PC-9 (cell line): ENCODE data around the gene ENPP7. TPM values are rescaled to one million over a fixed set of nuclear protein-coding genes. Genes with fewer than 3 reads are reported as not detected.

Source experiments
- BruUV-seq: library from RNA; stranded (reverse); fragments of 400-500 nt; replicated peaks from 2 replicates; lab custom pipeline; 2021; lab: Mats Ljungman, UMichigan
- CTCF ChIA-PET: fragments of 300-600 bp; sonication (Branson Sonifier 250); formaldehyde crosslinking; loops from one replicate; lab custom pipeline; 2022; ENCODE audit warnings: antibody characterized with exemption; lab: Charles Lee
- POLR2A ChIA-PET: fragments of 300-600 bp; sonication (Branson Sonifier 250); formaldehyde crosslinking; loops from one replicate; lab custom pipeline; 2022; ENCODE audit warnings: antibody characterized with exemption; ENCODE audit not compliant: unreplicated experiment; lab: Charles Lee
- DNase-seq, 2 experiments: peaks; one replicate each; pipeline versions ENCODE4 v3.0.0 to v3.0.0-alpha.2; 2015 to 2022; ENCODE audit warnings: mixed read lengths in 1 of 2
- H2AFZ ChIP-seq: fragments of 200-600 bp; sonication (generic); 2 replicates; pipeline ENCODE4 v1.8.1; 2017; ENCODE audit warnings: antibody characterized with exemption
- H3F3A ChIP-seq: fragments of 200-600 bp; sonication (generic); 2 replicates; pipeline ENCODE4 v1.8.1; 2017; ENCODE audit warnings: antibody characterized with exemption, mild to moderate bottlenecking, low read depth; ENCODE audit not compliant: insufficient read depth
- H3K27ac ChIP-seq: fragments of 200-600 bp; sonication (generic); 2 replicates; pipeline ENCODE4 v1.6.1; 2016; ENCODE audit warnings: mixed run types
- H3K27me3 ChIP-seq: fragments of 200-600 bp; sonication (generic); 2 replicates; pipeline ENCODE4 v1.6.1; 2016; ENCODE audit warnings: low read depth, mixed run types; ENCODE audit not compliant: insufficient read depth
- H3K36me3 ChIP-seq: fragments of 200-600 bp; sonication (generic); 2 replicates; pipeline ENCODE4 v1.6.1; 2016; ENCODE audit warnings: low read depth, mixed run types
- H3K4me1 ChIP-seq: fragments of 200-600 bp; sonication (generic); replicated peaks from 2 replicates; pipeline ENCODE4 v1.6.1; 2016; ENCODE audit warnings: mixed run types; ENCODE audit not compliant: insufficient read depth
- H3K4me2 ChIP-seq: fragments of 200-600 bp; sonication (generic); 2 replicates; pipeline ENCODE4 v1.6.1; 2017; ENCODE audit warnings: mixed run types
- H3K4me3 ChIP-seq: fragments of 200-600 bp; sonication (generic); 2 replicates; pipeline ENCODE4 v1.6.1; 2016; ENCODE audit warnings: mixed run types
- H3K79me2 ChIP-seq: fragments of 200-600 bp; sonication (generic); 2 replicates; pipeline ENCODE4 v1.6.1; 2017; ENCODE audit warnings: low read depth, mixed run types
- H3K9me2 ChIP-seq: fragments of 200-600 bp; sonication (generic); 2 replicates; pipeline ENCODE4 v1.8.1; 2017; ENCODE audit warnings: mild to moderate bottlenecking; ENCODE audit not compliant: insufficient read depth
- H3K9me3 ChIP-seq: fragments of 200-600 bp; sonication (generic); 2 replicates; pipeline ENCODE4 v1.8.1; 2016; ENCODE audit warnings: low read depth; ENCODE audit not compliant: insufficient read depth
- H4K20me1 ChIP-seq: fragments of 200-600 bp; sonication (generic); 2 replicates; pipeline ENCODE4 v1.8.1; 2017; ENCODE audit not compliant: insufficient read depth
- CTCF ChIP-seq: fragments of 200-600 bp; sonication (generic); conservative IDR thresholded peaks from 2 replicates; pipeline ENCODE4 v1.6.1; 2017; ENCODE audit warnings: mixed run types, antibody characterized with exemption, mild to moderate bottlenecking, moderate library complexity
- EZH2 ChIP-seq: fragments of 200-600 bp; sonication (generic); IDR thresholded peaks from 2 replicates; pipeline ENCODE4 v1.8.0; 2017; ENCODE audit warnings: antibody characterized with exemption, low read depth
- intact Hi-C: fragments of 100-400 bp; cut with micrococcal nuclease; formaldehyde crosslinking; loops from one replicate; pipeline ENCODE4 v1.10.0; 2022; ENCODE audit not compliant: unreplicated experiment
- microRNA-seq: library from miRNA; unstranded; fragments of <30 nt; microRNA quantifications from one replicate; pipeline ENCODE4 v1.2.0, GENCODE V29; 2021; ENCODE audit warnings: borderline number of aligned reads, borderline replicate concordance
- total RNA-seq: library from RNA; stranded (reverse); gene quantifications from 2 replicates; pipeline ENCODE4 v1.2.3, GENCODE V29; 2021

Gene ENPP7
- total RNA-seq, 1 experiment from 2014 or later: not detected

GRCh38 chr17:79790805-79791734, 60.3 kb downstream of the ENPP7 start:
- no peak for DNase-seq
- Histone ChIP-seq H3K4me2 (no peak overlapping the region), H4K20me1 (no peaks in the 10 kb centered on the region), H2AFZ (no peak overlapping the region), H3K27me3 (no peaks in the 10 kb centered on the region), H3K9me3 (no peaks in the 10 kb centered on the region), H3K4me3 (no peak overlapping the region), H3F3A (peaks cover 7% of the 10 kb centered on the region; the same call in 1 of the 2 replicates), H3K9me2 (no peaks in the 10 kb centered on the region), H3K79me2 (peaks cover 4% of the 10 kb centered on the region; the same call in 1 of the 2 replicates), H3K36me3 (no peaks in the 10 kb centered on the region), H3K27ac (no peak overlapping the region), H3K4me1 (peaks cover 4% of the 10 kb centered on the region; the same call in 1 of the 2 replicates)
- ChIA-PET POLR2A (no interaction called here), CTCF (interaction anchor here (0.7 kb wide), 1 partner anchor 199 kb away, joined by 4 read pairs; no protein-coding TSS in a partner anchor)
- TF ChIP-seq EZH2: no peak
- no peak for TF ChIP-seq CTCF
- intact Hi-C loops: no loop called here
- no TSS peak for BruUV-seq

GRCh38 chr17:79791735-79792161, 61.0 kb downstream of the ENPP7 start:
- Histone ChIP-seq H3F3A (peaks cover 7% of the 10 kb centered on the region; the same call in 1 of the 2 replicates), H3K4me1 (peaks cover 6% of the 10 kb centered on the region; the same call in 1 of the 2 replicates), H3K36me3 (no peaks in the 10 kb centered on the region), H3K9me2 (no peaks in the 10 kb centered on the region), H3K4me3 (no peak overlapping the region), H3K4me2 (no peak overlapping the region), H3K9me3 (no peaks in the 10 kb centered on the region), H3K27me3 (no peaks in the 10 kb centered on the region), H2AFZ (no peak overlapping the region), H3K79me2 (peaks cover 8% of the 10 kb centered on the region; the same call in 1 of the 2 replicates), H3K27ac (no peak overlapping the region), H4K20me1 (no peaks in the 10 kb centered on the region)
- DNase-seq: no peak
- intact Hi-C loops: no loop called here
- TF ChIP-seq CTCF: no peak
- no peak for TF ChIP-seq EZH2
- ChIA-PET CTCF (interaction anchor here (0.7 kb wide), 1 partner anchor 198 kb away, joined by 4 read pairs; no protein-coding TSS in a partner anchor), POLR2A (no interaction called here)
- BruUV-seq: no TSS peak

Small RNA genes within 50 kb of the gene (microRNA-seq; reads per million reads assigned to microRNA genes)
- not detected for gene MIR4739

Other genes starting within 250 kb of the ENPP7 start
- gene RBFOX3, start 119.9 kb upstream of the ENPP7 start, total RNA-seq: not detected in 2 replicates
- gene CBX2, start 47.2 kb downstream of the ENPP7 start, total RNA-seq: 30.4 and 32.6 TPM in 2 replicates
- gene CBX8, start 66.1 kb downstream of the ENPP7 start, total RNA-seq: 14.2 and 15.5 TPM in 2 replicates
- gene CBX4, start 108.5 kb downstream of the ENPP7 start, total RNA-seq: 32.0 and 33.1 TPM in 2 replicates